Endodermal cell (in vitro differentiated cells): ENCODE measurements around the gene RAPGEF1. TPM values are rescaled to one million over a fixed set of nuclear protein-coding genes. Genes with fewer than 3 reads are reported as not detected.

Source experiments
- DNase-seq: peaks from one replicate; pipeline ENCODE4 v3.0.0-alpha.2; 2017
- H3K27ac ChIP-seq: 2 replicates; pipeline ENCODE4 v1.5.1; 2013; ENCODE audit warnings: mild to moderate bottlenecking, low read depth, low read length, moderate library complexity
- H3K27me3 ChIP-seq: 2 replicates; pipeline ENCODE4 v1.6.1; 2013; ENCODE audit warnings: mild to moderate bottlenecking, low read length, moderate library complexity; ENCODE audit not compliant: insufficient read depth, control insufficient read depth, poor library complexity, severe bottlenecking
- H3K36me3 ChIP-seq: 2 replicates; pipeline ENCODE4 v1.7.0; 2013; ENCODE audit warnings: mild to moderate bottlenecking, low read length, moderate library complexity; ENCODE audit not compliant: control insufficient read depth, insufficient read depth
- H3K4me1 ChIP-seq: one replicate; pipeline ENCODE4 v1.7.0; 2013; ENCODE audit warnings: low read length; ENCODE audit not compliant: control insufficient read depth, insufficient read depth
- H3K4me3 ChIP-seq: 2 replicates; pipeline ENCODE4 v1.5.1; 2013; ENCODE audit warnings: mild to moderate bottlenecking, low read length, moderate library complexity
- H3K9ac ChIP-seq: 2 replicates; pipeline ENCODE4 v1.6.1; 2013; ENCODE audit warnings: mild to moderate bottlenecking, low read length, moderate library complexity; ENCODE audit not compliant: poor library complexity, severe bottlenecking; ENCODE audit errors: extremely low read depth
- H3K9me3 ChIP-seq: 2 replicates; pipeline ENCODE4 v1.6.1; 2013; ENCODE audit warnings: mild to moderate bottlenecking, low read length, moderate library complexity; ENCODE audit not compliant: control insufficient read depth
- H3K27ac Mint-ChIP-seq: 2 replicates; pipeline ENCODE4 v1.8.0; 2020; ENCODE audit warnings: mixed read lengths
- H3K27me3 Mint-ChIP-seq: 2 replicates; pipeline ENCODE4 v1.8.0; 2021; ENCODE audit warnings: mild to moderate bottlenecking, mixed read lengths; ENCODE audit not compliant: insufficient read depth
- H3K36me3 Mint-ChIP-seq: 2 replicates; pipeline ENCODE4 v1.8.0; 2020; ENCODE audit warnings: low read depth, mixed read lengths
- H3K4me1 Mint-ChIP-seq: 2 replicates; pipeline ENCODE4 v1.8.0; 2020; ENCODE audit warnings: mixed read lengths
- H3K4me3 Mint-ChIP-seq: 2 replicates; pipeline ENCODE4 v1.8.0; 2020; ENCODE audit warnings: mild to moderate bottlenecking, moderate library complexity, mixed read lengths
- H3K9me3 Mint-ChIP-seq: 2 replicates; pipeline ENCODE4 v1.8.0; 2020; ENCODE audit warnings: mild to moderate bottlenecking, mixed read lengths
- WGBS, 2 experiments: methylation state at CpG; one replicate each; pipeline versions ENCODE4 v1.1.5 to v1.1.7; 2013; ENCODE audit warnings: missing lambda C conversion rate in 2 of 2, mixed read lengths in 1 of 2; ENCODE audit not compliant: insufficient coverage in 1 of 2, insufficient read length in 1 of 2; 5-methylcytosine and 5-hydroxymethylcytosine counted together
- total RNA-seq, 2 donors: library from RNA; stranded (reverse); fragmentation: NEBNext Ultra II Directional in 1 of 2; extraction: Animal tissue kit (Norgen Biotek cat#: 25700) in 1 of 2; gene quantifications; 2 replicates in 1 of 2; 3 replicates in 1 of 2; pipeline ENCODE4 v1.2.1, GENCODE V29; 2021
- TF ChIP-seq, protein P1 (sequence below): fragments of 200-600 bp; sonication (generic); conservative IDR thresholded peaks from 2 replicates; pipeline ENCODE4 v1.5.0; 2021; ENCODE audit warnings: antibody characterized with exemption, mild to moderate bottlenecking

RAPGEF1 gene
- total RNA-seq, 2 donors from 2014 or later, result 63.4 to 85.5 TPM

DNA sequence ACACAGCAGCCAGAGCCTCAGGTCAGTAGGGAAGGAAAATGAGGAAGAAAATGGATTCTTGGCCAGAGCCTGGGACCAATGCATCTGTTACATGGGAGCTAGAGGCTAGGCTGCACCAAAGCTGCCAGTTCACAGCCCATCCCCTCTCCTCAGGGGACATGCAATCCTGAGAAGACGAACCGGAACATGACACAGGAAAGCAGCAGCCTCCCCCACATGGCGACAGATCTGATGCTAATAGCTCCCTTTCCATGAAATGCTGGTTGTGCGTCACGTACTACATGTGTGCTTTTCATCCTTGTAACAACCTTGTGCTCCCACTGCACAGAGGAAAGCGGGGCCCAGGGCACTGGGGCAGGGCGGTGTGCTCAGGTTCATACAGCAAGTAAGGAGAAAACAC lies 127.0 kb downstream of the RAPGEF1 start:
- 87 to 88% methylated on average over 6 to 7 of the region's 7 CpGs for WGBS, 2 experiments
- Histone ChIP-seq H3K4me1 (peaks cover 9% of the 10 kb centered on the region), H3K9me3 (no peaks in the 10 kb centered on the region), H3K27ac (no peak overlapping the region), H3K9ac (no peak overlapping the region), H3K36me3 (peaks cover 26% of the 10 kb centered on the region), H3K4me3 (no peak overlapping the region), H3K27me3 (no peaks in the 10 kb centered on the region)
- H3K9me3 Mint-ChIP-seq, result no peaks in the 10 kb centered on the region
- H3K36me3 Mint-ChIP-seq, result peaks cover 39% of the 10 kb centered on the region
- peaks cover 25% of the 10 kb centered on the region for H3K4me1 Mint-ChIP-seq
- no peaks in the 10 kb centered on the region for H3K27me3 Mint-ChIP-seq
- no peak overlapping the region for H3K4me3 Mint-ChIP-seq
- peak; percentile 72 for DNase-seq
- TF ChIP-seq, protein P1, sequence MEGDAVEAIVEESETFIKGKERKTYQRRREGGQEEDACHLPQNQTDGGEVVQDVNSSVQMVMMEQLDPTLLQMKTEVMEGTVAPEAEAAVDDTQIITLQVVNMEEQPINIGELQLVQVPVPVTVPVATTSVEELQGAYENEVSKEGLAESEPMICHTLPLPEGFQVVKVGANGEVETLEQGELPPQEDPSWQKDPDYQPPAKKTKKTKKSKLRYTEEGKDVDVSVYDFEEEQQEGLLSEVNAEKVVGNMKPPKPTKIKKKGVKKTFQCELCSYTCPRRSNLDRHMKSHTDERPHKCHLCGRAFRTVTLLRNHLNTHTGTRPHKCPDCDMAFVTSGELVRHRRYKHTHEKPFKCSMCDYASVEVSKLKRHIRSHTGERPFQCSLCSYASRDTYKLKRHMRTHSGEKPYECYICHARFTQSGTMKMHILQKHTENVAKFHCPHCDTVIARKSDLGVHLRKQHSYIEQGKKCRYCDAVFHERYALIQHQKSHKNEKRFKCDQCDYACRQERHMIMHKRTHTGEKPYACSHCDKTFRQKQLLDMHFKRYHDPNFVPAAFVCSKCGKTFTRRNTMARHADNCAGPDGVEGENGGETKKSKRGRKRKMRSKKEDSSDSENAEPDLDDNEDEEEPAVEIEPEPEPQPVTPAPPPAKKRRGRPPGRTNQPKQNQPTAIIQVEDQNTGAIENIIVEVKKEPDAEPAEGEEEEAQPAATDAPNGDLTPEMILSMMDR, result no peak
- H3K27ac Mint-ChIP-seq, result peak overlapping the region; percentile 33

DNA sequence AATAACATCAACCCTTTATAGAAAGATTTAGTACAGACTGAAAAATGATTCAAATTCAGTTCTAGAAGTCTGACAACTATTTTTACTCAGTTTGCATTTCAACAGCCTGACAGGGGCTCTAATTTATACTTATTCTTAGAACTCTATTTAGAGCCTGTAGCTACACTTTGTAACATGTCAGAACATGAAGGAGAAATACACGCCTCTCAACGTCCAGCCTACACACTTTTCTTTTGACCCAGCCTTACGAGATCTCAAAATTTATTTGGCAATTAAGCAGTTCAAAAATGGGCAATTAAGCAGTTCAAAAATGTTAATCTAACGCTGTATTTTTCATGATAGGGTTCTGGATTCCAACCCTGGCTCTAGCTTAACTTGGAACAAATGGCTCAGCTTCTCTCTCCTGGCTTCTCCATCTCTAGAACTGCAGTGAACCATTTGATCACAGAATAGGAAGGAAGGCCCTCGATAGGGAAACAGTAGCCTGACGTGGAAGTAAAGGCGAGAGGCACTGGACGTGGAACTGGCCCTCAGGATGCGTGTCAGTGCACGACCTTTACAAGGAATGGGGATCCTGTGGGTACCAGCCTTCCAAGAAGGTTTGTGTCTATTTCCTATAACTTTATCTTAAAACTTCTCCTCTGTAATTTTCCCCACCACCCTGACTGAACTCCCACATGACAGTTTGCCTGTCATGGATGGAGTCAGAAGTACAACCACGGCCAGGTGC lies 128.1 kb downstream of the RAPGEF1 start:
- Mint-ChIP-seq H3K27ac (no peak overlapping the region), H3K27me3 (no peaks in the 10 kb centered on the region), H3K4me3 (no peak overlapping the region), H3K36me3 (peaks cover 44% of the 10 kb centered on the region), H3K4me1 (peaks cover 29% of the 10 kb centered on the region), H3K9me3 (no peaks in the 10 kb centered on the region)
- Histone ChIP-seq H3K36me3 (peaks cover 15% of the 10 kb centered on the region), H3K9ac (no peak overlapping the region), H3K4me3 (no peak overlapping the region), H3K4me1 (peaks cover 10% of the 10 kb centered on the region), H3K27me3 (no peaks in the 10 kb centered on the region), H3K27ac (no peak overlapping the region), H3K9me3 (no peaks in the 10 kb centered on the region)
- WGBS, 2 experiments, result 95 to 99% methylated on average over 9 to 11 of the region's 11 CpGs
- TF ChIP-seq, protein P1, result no peak
- DNase-seq, result no peak

DNA sequence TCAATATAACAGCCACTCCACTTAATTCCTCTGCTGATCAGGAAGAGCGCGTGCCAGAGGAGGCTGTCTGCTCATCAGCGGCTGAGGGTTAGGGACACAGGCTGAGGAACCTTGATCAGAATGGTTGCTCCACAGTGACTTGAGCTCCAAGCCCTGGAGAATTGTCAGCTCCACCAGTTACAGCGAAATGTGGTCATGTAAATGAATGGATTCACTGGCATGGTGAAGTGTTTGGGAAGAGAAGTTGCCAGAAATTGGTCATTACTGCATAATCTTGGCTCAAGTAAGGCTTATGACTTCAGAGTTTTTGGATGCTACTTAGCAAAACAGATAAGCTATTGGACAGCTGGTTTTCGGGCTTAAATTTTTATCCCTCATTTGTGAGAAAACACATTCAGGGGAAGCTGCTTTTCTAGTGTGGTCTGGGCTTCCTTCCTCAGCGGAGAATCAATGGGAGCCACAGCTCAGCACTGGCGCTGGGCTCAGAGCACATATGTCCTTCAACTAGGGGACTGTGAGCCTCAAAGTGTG lies 129.6 kb downstream of the RAPGEF1 start:
- H3K27ac ChIP-seq, result no peak overlapping the region
- TF ChIP-seq, protein P1, result no peak
- Mint-ChIP-seq H3K4me3 (no peak overlapping the region), H3K9me3 (no peaks in the 10 kb centered on the region), H3K4me1 (peaks cover 29% of the 10 kb centered on the region), H3K27me3 (no peaks in the 10 kb centered on the region), H3K27ac (peak overlapping the region; percentile 97), H3K36me3 (peaks cover 36% of the 10 kb centered on the region)
- no peak overlapping the region for H3K9ac ChIP-seq
- H3K27me3 ChIP-seq, result no peaks in the 10 kb centered on the region
- H3K36me3 ChIP-seq, result peaks cover 5% of the 10 kb centered on the region
- peak; percentile 30 for DNase-seq
- H3K9me3 ChIP-seq, result no peaks in the 10 kb centered on the region
- 94 to 95% methylated on average over 7 of the region's 7 CpGs for WGBS, 2 experiments
- H3K4me3 ChIP-seq, result no peak overlapping the region
- peaks cover 10% of the 10 kb centered on the region for H3K4me1 ChIP-seq
